WERI-Rb-1 (cell line): ENCODE results near the gene ZC3H18.

Experiments
- DNase-seq: peaks from one replicate; pipeline ENCODE4 v3.0.0-alpha.2; 2020
- H3K27ac ChIP-seq: fragments of 250-450 bp; sonication (Bioruptor Pico); 2 replicates; pipeline ENCODE4 v1.5.1; 2020; ENCODE audit warnings: mild to moderate bottlenecking, moderate library complexity
- H3K27me3 ChIP-seq: fragments of 250-450 bp; sonication (Bioruptor Pico); 2 replicates; pipeline ENCODE4 v1.5.1; 2021; ENCODE audit warnings: mild to moderate bottlenecking, low read depth, moderate library complexity; ENCODE audit not compliant: insufficient read depth, severe bottlenecking
- H3K36me3 ChIP-seq: fragments of 250-450 bp; sonication (Bioruptor Pico); 2 replicates; pipeline ENCODE4 v1.5.1; 2020; ENCODE audit warnings: mild to moderate bottlenecking, moderate library complexity
- H3K4me3 ChIP-seq: 2 replicates; pipeline ENCODE4 v1.5.1; 2011; ENCODE audit warnings: low read depth, mild to moderate bottlenecking, control low read depth, low read length
- H3K9me3 ChIP-seq: fragments of 250-450 bp; sonication (Bioruptor Pico); 2 replicates; pipeline ENCODE4 v1.5.1; 2021; ENCODE audit warnings: mild to moderate bottlenecking, moderate library complexity; ENCODE audit not compliant: severe bottlenecking
- TF ChIP-seq, protein P1 (sequence below): IDR thresholded peaks from 2 replicates; pipeline ENCODE4 v1.5.1; 2011; ENCODE audit warnings: low read depth, mild to moderate bottlenecking, control low read depth, inconsistent platforms, low read length

Gene ZC3H18

DNA sequence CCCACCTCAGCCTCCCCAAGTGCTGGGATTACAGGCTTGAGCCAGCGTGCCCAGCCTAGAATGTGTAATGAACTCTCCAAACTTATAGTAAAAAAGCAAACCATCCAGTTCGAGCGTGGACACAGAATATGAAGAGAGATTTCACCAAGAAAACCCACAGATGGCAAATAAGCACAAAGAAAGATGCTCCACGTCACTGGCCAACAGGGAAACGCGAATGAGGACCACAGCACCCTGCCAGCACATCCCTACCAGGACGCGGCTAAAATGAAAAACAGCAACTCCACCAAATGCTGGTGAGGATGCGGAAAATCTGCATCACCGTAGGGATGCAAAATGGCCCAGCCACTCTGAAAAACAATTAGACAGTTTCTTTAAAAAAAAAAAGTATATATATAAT lies 91.3 kb downstream of the ZC3H18 start:
- no peaks in the 10 kb centered on the region for H3K36me3 ChIP-seq
- H3K27me3 ChIP-seq: no peaks in the 10 kb centered on the region
- no peak for DNase-seq
- no peaks in the 10 kb centered on the region for H3K9me3 ChIP-seq
- H3K4me3 ChIP-seq: no peak overlapping the region
- H3K27ac ChIP-seq: no peak overlapping the region
- TF ChIP-seq, protein P1, sequence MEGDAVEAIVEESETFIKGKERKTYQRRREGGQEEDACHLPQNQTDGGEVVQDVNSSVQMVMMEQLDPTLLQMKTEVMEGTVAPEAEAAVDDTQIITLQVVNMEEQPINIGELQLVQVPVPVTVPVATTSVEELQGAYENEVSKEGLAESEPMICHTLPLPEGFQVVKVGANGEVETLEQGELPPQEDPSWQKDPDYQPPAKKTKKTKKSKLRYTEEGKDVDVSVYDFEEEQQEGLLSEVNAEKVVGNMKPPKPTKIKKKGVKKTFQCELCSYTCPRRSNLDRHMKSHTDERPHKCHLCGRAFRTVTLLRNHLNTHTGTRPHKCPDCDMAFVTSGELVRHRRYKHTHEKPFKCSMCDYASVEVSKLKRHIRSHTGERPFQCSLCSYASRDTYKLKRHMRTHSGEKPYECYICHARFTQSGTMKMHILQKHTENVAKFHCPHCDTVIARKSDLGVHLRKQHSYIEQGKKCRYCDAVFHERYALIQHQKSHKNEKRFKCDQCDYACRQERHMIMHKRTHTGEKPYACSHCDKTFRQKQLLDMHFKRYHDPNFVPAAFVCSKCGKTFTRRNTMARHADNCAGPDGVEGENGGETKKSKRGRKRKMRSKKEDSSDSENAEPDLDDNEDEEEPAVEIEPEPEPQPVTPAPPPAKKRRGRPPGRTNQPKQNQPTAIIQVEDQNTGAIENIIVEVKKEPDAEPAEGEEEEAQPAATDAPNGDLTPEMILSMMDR: no peak

DNA sequence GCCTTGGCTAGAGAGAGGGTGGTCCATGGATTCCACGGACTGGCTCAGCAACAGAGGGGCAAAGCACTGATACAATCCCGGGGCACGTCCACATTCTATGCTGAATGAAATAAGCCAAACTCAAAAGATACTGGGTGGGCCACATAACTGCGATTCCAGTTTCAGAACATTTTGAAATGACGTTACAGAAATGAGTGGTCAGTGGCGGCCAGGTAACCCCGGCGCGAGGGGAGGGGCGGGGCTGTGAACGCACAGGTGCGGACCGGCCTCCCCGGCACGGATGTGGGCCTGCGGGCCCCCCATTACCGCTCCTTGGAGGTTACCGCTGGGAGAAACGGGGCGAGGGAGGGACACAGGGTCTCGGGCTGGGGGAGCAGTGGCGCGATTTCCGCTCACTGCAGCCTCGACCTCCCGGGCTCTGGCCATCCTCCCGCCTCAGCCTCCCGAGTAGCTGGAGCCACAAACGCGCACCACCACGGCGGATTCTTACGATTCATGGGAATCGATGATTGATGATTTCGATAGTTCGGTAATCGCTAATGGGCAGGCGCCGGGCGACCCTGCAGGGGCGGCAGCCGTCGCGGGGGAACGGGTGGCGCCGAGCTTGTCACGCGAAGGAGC lies 92.1 kb downstream of the ZC3H18 start:
- no peak for DNase-seq
- Histone ChIP-seq H3K4me3 (peak overlapping the region; percentile 70), H3K27ac (peak overlapping the region; percentile 58), H3K27me3 (no peaks in the 10 kb centered on the region), H3K9me3 (no peaks in the 10 kb centered on the region), H3K36me3 (no peaks in the 10 kb centered on the region)
- TF ChIP-seq, protein P1: no peak

DNA sequence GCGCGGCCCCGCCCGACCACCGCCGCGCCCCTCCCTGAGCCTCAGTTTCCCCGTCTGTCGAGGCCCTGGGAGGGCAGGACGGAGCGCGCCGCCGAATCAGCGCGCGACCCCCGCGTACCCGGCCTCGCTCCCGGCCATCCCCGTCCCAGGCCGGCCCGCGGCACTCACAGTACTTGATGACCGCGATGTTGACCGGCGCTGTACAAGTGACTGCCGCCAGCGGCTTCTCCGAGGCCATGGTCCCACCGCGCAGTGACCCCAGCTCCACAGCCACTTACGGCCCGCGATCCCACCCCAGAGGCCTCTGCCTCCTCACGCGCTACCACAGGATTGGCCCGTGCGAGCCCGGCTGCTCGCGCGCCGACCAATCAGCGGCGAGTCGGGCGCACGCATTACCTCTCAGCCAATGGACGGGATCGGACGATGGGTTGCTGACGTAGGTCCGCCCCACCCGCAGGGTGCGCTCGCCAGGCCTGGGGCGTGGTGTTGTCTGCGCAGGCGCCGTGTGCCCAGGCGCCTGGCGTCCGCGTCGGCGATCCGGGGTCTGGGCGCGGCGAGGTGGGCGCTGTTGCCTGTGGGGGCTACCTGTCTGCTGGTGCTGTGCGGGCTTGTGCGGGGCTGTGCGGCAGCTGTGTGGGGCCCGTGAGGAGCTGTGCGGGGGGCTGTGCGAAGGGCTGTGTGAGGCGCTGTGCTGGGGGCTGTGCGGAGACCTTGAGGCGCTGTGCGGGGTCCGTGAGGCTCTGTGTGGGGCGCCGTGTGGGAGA lies 92.8 kb downstream of the ZC3H18 start, which contains the start of gene MVD:
Gene MVD (minus strand): TSS at position 249 of the 764 bp plus-strand sequence. CDS start 11 bp downstream, at position 238.
- H3K9me3 ChIP-seq: no peaks in the 10 kb centered on the region
- H3K36me3 ChIP-seq: no peaks in the 10 kb centered on the region
- H3K4me3 ChIP-seq: peak within 1 kb of the TSS; percentile 70
- H3K27ac ChIP-seq: peak within 1 kb of the TSS; percentile 74
- DNase-seq: peak; percentile 91
- TF ChIP-seq, protein P1: 0 out of 2 replicates have a peak, but pooled peaks have one; percentile 2
- H3K27me3 ChIP-seq: no peaks in the 10 kb centered on the region

DNA sequence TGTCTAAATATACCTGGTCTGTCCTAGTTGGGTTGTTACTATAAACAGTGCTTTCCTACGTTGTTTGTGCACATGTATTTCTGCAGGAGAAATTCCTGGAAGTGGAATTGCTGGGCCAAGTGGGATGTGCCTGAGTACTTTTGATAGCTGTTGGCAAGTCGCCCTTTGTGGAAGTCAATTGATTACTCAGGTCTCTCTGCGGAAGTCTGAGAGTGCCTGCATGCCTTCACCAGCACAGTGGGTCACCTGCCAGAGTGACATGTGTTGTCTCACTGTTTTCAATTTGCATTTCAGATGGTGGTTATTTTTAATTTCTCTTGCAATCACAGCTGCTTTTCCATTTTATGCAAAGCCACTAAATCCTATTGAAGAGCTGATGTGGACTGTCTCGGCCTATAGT lies 94.9 kb downstream of the ZC3H18 start:
- no peak overlapping the region for H3K27ac ChIP-seq
- TF ChIP-seq, protein P1: no peak
- H3K4me3 ChIP-seq: no peak overlapping the region

DNA sequence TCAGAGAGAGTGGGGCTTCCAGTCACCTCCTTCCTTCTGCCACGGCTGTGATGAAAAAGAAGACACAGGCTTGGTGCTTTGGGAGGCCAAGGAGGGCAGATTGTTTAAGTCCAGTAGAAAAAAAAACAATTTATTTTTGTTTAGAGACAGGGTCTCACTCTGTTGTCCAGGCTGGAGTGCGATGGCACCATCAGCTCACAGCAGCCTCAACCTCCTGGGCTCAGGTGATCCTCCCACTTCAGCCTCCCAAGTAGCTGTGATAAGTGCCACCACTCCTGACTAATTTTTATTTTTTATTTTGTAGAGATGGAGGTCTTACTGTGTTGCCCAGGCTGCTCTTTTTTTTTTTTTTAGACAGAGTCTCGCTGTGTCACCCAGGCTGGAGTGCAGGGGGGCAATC lies 95.4 kb downstream of the ZC3H18 start:
- DNase-seq: no peak
- H3K27ac ChIP-seq: no peak overlapping the region
- TF ChIP-seq, protein P1: no peak
- no peaks in the 10 kb centered on the region for H3K9me3 ChIP-seq
- H3K4me3 ChIP-seq: no peak overlapping the region
- no peaks in the 10 kb centered on the region for H3K27me3 ChIP-seq
- H3K36me3 ChIP-seq: no peaks in the 10 kb centered on the region

More for the DNA sequence above, 94.9 kb downstream of the ZC3H18 start:
- Histone ChIP-seq H3K9me3 (no peaks in the 10 kb centered on the region), H3K36me3 (no peaks in the 10 kb centered on the region), H3K27me3 (no peaks in the 10 kb centered on the region)
- DNase-seq: no peak
